Stomach (tissue), 9 donors: Measurements from ENCODE around the gene SPC24. TPM values are rescaled to one million over a fixed set of nuclear protein-coding genes. Genes with fewer than 3 reads are reported as not detected.

Experiments used
- DNase-seq, 2 donors: peaks; one replicate each; pipeline versions ENCODE4 v3.0.0 to v3.0.0-alpha.2; 2013 to 2019
- H3K27ac ChIP-seq, 5 donors: fragments of 200-600 bp in 4 of 5; sonication (generic) in 4 of 5; one replicate each; pipeline ENCODE4 v1.5.1; 2013 to 2019; ENCODE audit warnings: mild to moderate bottlenecking in 1 of 5, moderate library complexity in 1 of 5
- H3K27me3 ChIP-seq, 3 donors: fragments of 200-600 bp; sonication (generic); one replicate each; pipeline ENCODE4 v1.5.1; 2017 to 2019; ENCODE audit warnings: mixed run types in 1 of 3
- H3K36me3 ChIP-seq, 4 donors: fragments of 200-600 bp; sonication (generic); 1 replicate in 3 of 4; 2 replicates in 1 of 4; pipeline ENCODE4 v1.5.1; 2016 to 2019
- H3K4me1 ChIP-seq, 4 donors: fragments of 200-600 bp; sonication (generic); one replicate each; pipeline ENCODE4 v1.5.1; 2016 to 2019
- H3K4me3 ChIP-seq, 4 donors: fragments of 200-600 bp; sonication (generic) in 3 of 4; one replicate each; pipeline ENCODE4 v1.5.1; 2016 to 2019; ENCODE audit warnings: mild to moderate bottlenecking in 1 of 4
- H3K9me3 ChIP-seq, 4 donors: fragments of 200-600 bp; sonication (generic); one replicate each; pipeline ENCODE4 v1.5.1; 2016 to 2019
- EP300 ChIP-seq: sonication (generic); formaldehyde crosslinking; IDR thresholded peaks from one replicate; pipeline ENCODE4 v1.6.1; 2017; ENCODE audit warnings: antibody characterized with exemption
- POLR2A ChIP-seq, 4 donors: fragments of 450-650 bp; IDR thresholded peaks; one replicate each; pipeline ENCODE4 v1.6.1; 2016; ENCODE audit warnings: antibody characterized with exemption in 4 of 4, control low read depth in 2 of 4, mild to moderate bottlenecking in 1 of 4, moderate library complexity in 1 of 4
- POLR2AphosphoS5 ChIP-seq, 3 donors: sonication (generic); formaldehyde crosslinking; IDR thresholded peaks; one replicate each; pipeline ENCODE4 v1.6.1; 2016; ENCODE audit warnings: antibody characterized with exemption in 3 of 3
- WGBS, 5 donors: extraction: QIAGEN DNeasy Blood & Tissue Kit in 3 of 5; methylation state at CpG; one replicate each; pipeline versions ENCODE4 v1.1.5 to v1.1.7; 2013 to 2018; 5-methylcytosine and 5-hydroxymethylcytosine counted together
- intact Hi-C: fragments of 100-400 bp; cut with DNase I; formaldehyde crosslinking; loops from one replicate; pipeline ENCODE4 v1.15.1; 2023; ENCODE audit warnings: low total_unique reads
- polyA plus RNA-seq, 3 donors: library from polyadenylated mRNA; stranded (reverse); fragments of 200-250 nt; gene quantifications; one replicate each; pipeline ENCODE4 v1.2.3, GENCODE V29; 2013
- total RNA-seq, 5 donors: library from RNA; depleted of rRNA; stranded (reverse); fragments of >200 nt; gene quantifications; one replicate each; pipeline versions ENCODE4 v1.1.0 to v1.2.3, GENCODE V29; 2014 to 2016
- TF ChIP-seq, protein P1 (sequence below), 7 experiments: fragments of 450-650 bp in 4 of 7; fragments of 200-600 bp in 3 of 7; sonication (generic) in 3 of 7; IDR thresholded peaks; one replicate each; pipeline ENCODE4 v1.5.1; 2016 to 2019; ENCODE audit warnings: antibody characterized with exemption in 7 of 7, control low read depth in 2 of 7, mild to moderate bottlenecking in 1 of 7
- donor health status: healthy with polysubstance abuse.
- donor health status: Bipolar disorder and iron deficiency.
- donor health status: healthy.

SPC24 gene
- total and polyA plus RNA-seq, 8 donors: 3.7 to 20.4 (median 9.2) TPM; not detected in 2

DNA sequence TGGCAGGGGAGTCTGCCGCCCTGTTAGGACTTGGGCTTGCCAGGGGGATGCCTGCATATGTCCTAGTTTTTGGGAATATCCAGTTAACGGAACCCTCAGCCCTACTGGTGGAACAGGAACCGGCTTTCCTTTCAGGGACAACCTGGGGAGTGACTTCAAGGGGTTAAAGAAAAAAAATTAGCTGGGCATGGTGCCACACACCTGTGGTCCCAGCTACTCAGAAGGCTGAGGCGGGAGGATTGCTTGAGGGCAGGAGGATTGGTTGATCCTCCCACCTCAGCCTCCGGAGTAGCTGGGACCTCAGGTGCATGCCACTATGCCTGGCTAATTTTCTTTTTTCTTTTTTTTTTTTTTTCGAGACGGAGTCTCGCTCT lies 43.8 kb downstream of the SPC24 start:
- TF ChIP-seq POLR2AphosphoS5 (IDR thresholded peaks at IDR 0.05): no peak
- no peak for TF ChIP-seq EP300
- no peak for TF ChIP-seq POLR2A (IDR thresholded peaks at IDR 0.05)
- TF ChIP-seq, protein P1, sequence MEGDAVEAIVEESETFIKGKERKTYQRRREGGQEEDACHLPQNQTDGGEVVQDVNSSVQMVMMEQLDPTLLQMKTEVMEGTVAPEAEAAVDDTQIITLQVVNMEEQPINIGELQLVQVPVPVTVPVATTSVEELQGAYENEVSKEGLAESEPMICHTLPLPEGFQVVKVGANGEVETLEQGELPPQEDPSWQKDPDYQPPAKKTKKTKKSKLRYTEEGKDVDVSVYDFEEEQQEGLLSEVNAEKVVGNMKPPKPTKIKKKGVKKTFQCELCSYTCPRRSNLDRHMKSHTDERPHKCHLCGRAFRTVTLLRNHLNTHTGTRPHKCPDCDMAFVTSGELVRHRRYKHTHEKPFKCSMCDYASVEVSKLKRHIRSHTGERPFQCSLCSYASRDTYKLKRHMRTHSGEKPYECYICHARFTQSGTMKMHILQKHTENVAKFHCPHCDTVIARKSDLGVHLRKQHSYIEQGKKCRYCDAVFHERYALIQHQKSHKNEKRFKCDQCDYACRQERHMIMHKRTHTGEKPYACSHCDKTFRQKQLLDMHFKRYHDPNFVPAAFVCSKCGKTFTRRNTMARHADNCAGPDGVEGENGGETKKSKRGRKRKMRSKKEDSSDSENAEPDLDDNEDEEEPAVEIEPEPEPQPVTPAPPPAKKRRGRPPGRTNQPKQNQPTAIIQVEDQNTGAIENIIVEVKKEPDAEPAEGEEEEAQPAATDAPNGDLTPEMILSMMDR (IDR thresholded peaks at IDR 0.05): no peak
- H3K36me3 ChIP-seq: peaks cover 90 to 100% (median 100%) of the 10 kb centered on the region in 4 donors
- no peak overlapping the region for H3K4me3 ChIP-seq
- H3K27ac ChIP-seq: no peak overlapping the region
- no peaks in the 10 kb centered on the region for H3K4me1 ChIP-seq
- DNase-seq: no peak
- H3K9me3 ChIP-seq: no peaks in the 10 kb centered on the region
- WGBS, 5 donors: 70 to 79% (median 71%) methylated on average over 5 to 8 of the region's 8 CpGs
- H3K27me3 ChIP-seq: no peaks in the 10 kb centered on the region
- intact Hi-C loops: no loop called here

DNA sequence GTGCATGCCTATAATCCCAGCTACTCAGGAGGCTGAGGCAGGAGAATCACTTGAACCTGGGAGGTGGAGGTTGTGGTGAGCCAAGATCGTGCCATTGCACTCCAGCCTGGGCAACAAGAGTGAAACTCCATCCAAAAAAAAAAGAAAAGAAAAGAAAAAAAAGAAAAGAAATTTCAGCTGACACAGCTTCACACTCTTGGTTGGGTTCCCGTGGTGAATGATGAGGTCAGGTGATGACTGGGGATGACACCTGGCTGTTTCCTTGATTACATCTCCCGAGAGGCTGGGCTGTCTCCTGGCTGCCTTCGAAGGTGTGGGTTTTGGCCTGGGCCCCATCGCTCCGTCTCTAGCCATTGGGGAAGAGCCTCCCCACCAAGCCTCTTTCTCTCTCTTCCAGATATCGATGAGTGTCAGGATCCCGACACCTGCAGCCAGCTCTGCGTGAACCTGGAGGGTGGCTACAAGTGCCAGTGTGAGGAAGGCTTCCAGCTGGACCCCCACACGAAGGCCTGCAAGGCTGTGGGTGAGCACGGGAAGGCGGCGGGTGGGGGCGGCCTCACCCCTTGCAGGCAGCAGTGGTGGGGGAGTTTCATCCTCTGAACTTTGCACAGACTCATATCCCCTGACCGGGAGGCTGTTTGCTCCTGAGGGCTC lies 44.3 kb downstream of the SPC24 start:
- Histone ChIP-seq H3K9me3 (no peaks in the 10 kb centered on the region), H3K36me3 (peaks cover 90 to 100% (median 100%) of the 10 kb centered on the region in 4 donors), H3K4me3 (no peak overlapping the region), H3K27me3 (no peaks in the 10 kb centered on the region), H3K4me1 (peaks cover 0 to 2% (median 0%) of the 10 kb centered on the region in 4 donors), H3K27ac (no peak overlapping the region)
- intact Hi-C loops: no loop called here
- TF ChIP-seq POLR2AphosphoS5 (IDR thresholded peaks at IDR 0.05) (no peak), POLR2A (IDR thresholded peaks at IDR 0.05) (no peak), EP300 (no peak)
- TF ChIP-seq, protein P1 (IDR thresholded peaks at IDR 0.05): no peak
- no peak for DNase-seq
- WGBS, 5 donors: 87 to 94% (median 88%) methylated on average over 15 of the region's 15 CpGs

DNA sequence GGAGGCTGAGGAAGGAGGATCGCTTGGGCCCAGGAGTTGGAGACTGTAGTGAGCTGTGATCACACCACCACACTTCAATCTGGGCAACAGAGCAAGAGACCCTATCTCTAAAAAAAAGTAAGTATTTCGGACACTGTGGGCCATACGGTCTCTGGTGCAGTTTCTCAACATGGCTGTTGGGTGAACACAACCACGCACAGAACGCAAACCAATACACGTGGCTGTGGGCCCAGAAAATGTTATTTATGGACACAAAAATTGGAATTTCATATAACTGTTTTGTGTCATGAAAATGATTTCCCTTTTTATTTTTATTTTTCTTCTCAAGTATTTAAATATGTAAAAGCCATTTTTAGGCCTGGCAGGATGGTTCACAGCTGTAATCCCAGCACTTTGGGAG lies 46.8 kb downstream of the SPC24 start:
- Histone ChIP-seq H3K4me1 (peaks cover 0 to 11% (median under 1%) of the 10 kb centered on the region in 4 donors), H3K9me3 (no peaks in the 10 kb centered on the region), H3K27me3 (no peaks in the 10 kb centered on the region), H3K27ac (no peak overlapping the region), H3K4me3 (no peak overlapping the region), H3K36me3 (peaks cover 87 to 100% (median 100%) of the 10 kb centered on the region in 4 donors)
- intact Hi-C loops: no loop called here
- TF ChIP-seq, protein P1 (IDR thresholded peaks at IDR 0.05): no peak
- TF ChIP-seq POLR2A (IDR thresholded peaks at IDR 0.05) (no peak), POLR2AphosphoS5 (IDR thresholded peaks at IDR 0.05) (no peak), EP300 (no peak)
- DNase-seq: no peak
- WGBS, 5 donors: 88 to 93% (median 90%) methylated on average over 6 of the region's 6 CpGs

DNA sequence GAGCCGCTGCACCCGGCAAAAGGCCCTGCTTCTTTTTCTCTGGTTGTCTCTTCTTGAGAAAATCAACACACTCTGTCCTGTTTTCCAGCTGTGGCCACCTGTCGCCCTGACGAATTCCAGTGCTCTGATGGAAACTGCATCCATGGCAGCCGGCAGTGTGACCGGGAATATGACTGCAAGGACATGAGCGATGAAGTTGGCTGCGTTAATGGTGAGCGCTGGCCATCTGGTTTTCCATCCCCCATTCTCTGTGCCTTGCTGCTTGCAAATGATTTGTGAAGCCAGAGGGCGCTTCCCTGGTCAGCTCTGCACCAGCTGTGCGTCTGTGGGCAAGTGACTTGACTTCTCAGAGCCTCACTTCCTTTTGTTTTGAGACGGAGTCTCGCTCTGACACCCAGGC lies 49.1 kb downstream of the SPC24 start:
- TF ChIP-seq, protein P1 (IDR thresholded peaks at IDR 0.05): no peak
- TF ChIP-seq EP300: peak; percentile 4
- TF ChIP-seq POLR2AphosphoS5 (IDR thresholded peaks at IDR 0.05): peak; percentile 24 to 78 (median 59)
- no peaks in the 10 kb centered on the region for H3K9me3 ChIP-seq
- H3K4me3 ChIP-seq: no peak overlapping the region
- WGBS, 5 donors: 71 to 82% (median 81%) methylated on average over 13 of the region's 13 CpGs
- peak overlapping the region in 4 of 5 donors; percentile 20 to 73 (median 26) for H3K27ac ChIP-seq
- DNase-seq: peak in 1 of 2 donors; percentile 74
- H3K4me1 ChIP-seq: peaks cover 0 to 18% (median 8%) of the 10 kb centered on the region in 4 donors
- H3K36me3 ChIP-seq: peaks cover 83 to 100% (median 100%) of the 10 kb centered on the region in 4 donors
- intact Hi-C loops: no loop called here
- H3K27me3 ChIP-seq: no peaks in the 10 kb centered on the region
